A549 (cell line): ENCODE measurements around the gene CALML3. TPM values are rescaled to one million over a fixed set of nuclear protein-coding genes. Genes with fewer than 3 reads are reported as not detected.

Source experiments
- ATAC-seq, 2 experiments: fragments of 200-7000 bp in 1 of 2; fragments of >200 bp in 1 of 2; cut with Nextera tagmentation in 1 of 2; cut with Tn5 transposase in 1 of 2; 3 replicates each; pipeline versions ENCODE4 v1.8.0 to v1.9.1; 2018 to 2020; ENCODE audit warnings: mild to moderate bottlenecking in 1 of 2, moderate library complexity in 1 of 2
- CTCF ChIA-PET: fragments of 300-600 bp; sonication (Branson Sonifier 250); formaldehyde crosslinking; extraction: SDS; loops from one replicate; lab custom pipeline; 2021; ENCODE audit warnings: antibody characterized with exemption, inconsistent platforms; lab: Yijun Ruan, JAX
- POLR2A ChIA-PET: fragments of 350-600 bp; formaldehyde crosslinking; extraction: SDS; loops from one replicate; lab custom pipeline; 2021; ENCODE audit warnings: antibody characterized with exemption, inconsistent platforms; lab: Yijun Ruan, JAX
- DNase-seq, 2 experiments: peaks; one replicate each; pipeline versions ENCODE4 v3.0.0 to v3.0.0-alpha.2; 2011 to 2016; ENCODE audit warnings: low read depth in 1 of 2, low spot score in 1 of 2
- FAIRE-seq: peaks from 2 replicates; lab custom pipeline; 2011; peaks lifted over from hg19 to GRCh38; lab: Jason Lieb, UNC
- H3K27ac ChIP-seq, 2 experiments: fragments of >200 bp; sonication (Bioruptor Twin); formaldehyde crosslinking; 3 replicates each; pipeline ENCODE4 v1.5.1; 2016 to 2017
- H3K4me1 ChIP-seq: fragments of >200 bp; sonication (Bioruptor Twin); formaldehyde crosslinking; 3 replicates; pipeline ENCODE4 v1.6.1; 2016
- H3K4me2 ChIP-seq: fragments of >200 bp; sonication (Bioruptor Twin); formaldehyde crosslinking; 3 replicates; pipeline ENCODE4 v1.6.1; 2016
- H3K4me3 ChIP-seq: fragments of >200 bp; sonication (Bioruptor Twin); formaldehyde crosslinking; 3 replicates; pipeline ENCODE4 v1.5.1; 2016
- H3K9me3 ChIP-seq: fragments of >200 bp; sonication (Bioruptor Twin); formaldehyde crosslinking; 3 replicates; pipeline ENCODE4 v1.6.1; 2016
- ATOH8 ChIP-seq: fragments of 250-450 bp; sonication (Bioruptor Pico); IDR thresholded peaks from 2 replicates; pipeline ENCODE4 v1.5.0; 2020; ENCODE audit warnings: low read depth, mild to moderate bottlenecking, moderate library complexity
- BCL3 ChIP-seq: fragments of >200 bp; sonication (Bioruptor Twin); formaldehyde crosslinking; IDR thresholded peaks from 3 replicates; pipeline ENCODE4 v1.6.1; 2016
- BHLHE40 ChIP-seq: IDR thresholded peaks from 2 replicates; pipeline ENCODE4 v1.6.1; 2012; ENCODE audit warnings: low read depth, low read length, inconsistent platforms
- CBX2 ChIP-seq: fragments of 200-600 bp; sonication (generic); IDR thresholded peaks from 2 replicates; pipeline ENCODE4 v1.6.1; 2016; ENCODE audit warnings: low read depth, mild to moderate bottlenecking, borderline replicate concordance
- CBX8 ChIP-seq: fragments of 200-600 bp; sonication (generic); IDR thresholded peaks from 2 replicates; pipeline ENCODE4 v1.6.1; 2016
- CEBPB ChIP-seq, 2 experiments: fragments of >200 bp in 1 of 2; sonication (Bioruptor Twin) in 1 of 2; formaldehyde crosslinking in 1 of 2; IDR thresholded peaks; 2 replicates each; pipeline ENCODE4 v1.6.1; 2012 to 2016
- CHD2 ChIP-seq: fragments of 150-350 bp; IDR thresholded peaks from 2 replicates; pipeline ENCODE4 v1.6.1; 2014; ENCODE audit warnings: low read length; ENCODE audit not compliant: partially characterized antibody
- E2F6 ChIP-seq: IDR thresholded peaks from 2 replicates; pipeline ENCODE4 v1.6.1; 2012; ENCODE audit warnings: low read depth, borderline replicate concordance
- FOXS1 ChIP-seq: fragments of 250-450 bp; sonication (Bioruptor Pico); IDR thresholded peaks from 2 replicates; pipeline ENCODE4 v1.5.0; 2020; ENCODE audit warnings: mild to moderate bottlenecking, moderate library complexity
- GATA3 ChIP-seq: IDR thresholded peaks from 2 replicates; pipeline ENCODE4 v1.6.1; 2012; ENCODE audit warnings: borderline replicate concordance
- HES2 ChIP-seq: fragments of >200 bp; sonication (Bioruptor Twin); formaldehyde crosslinking; IDR thresholded peaks from 2 replicates; pipeline ENCODE4 v1.6.1; 2016
- HOXB5 ChIP-seq: fragments of 250-450 bp; sonication (Bioruptor Pico); IDR thresholded peaks from 2 replicates; pipeline ENCODE4 v1.5.0; 2020; ENCODE audit warnings: mild to moderate bottlenecking, moderate library complexity
- KDM1A ChIP-seq: fragments of 200-600 bp; sonication (generic); IDR thresholded peaks from 2 replicates; pipeline ENCODE4 v1.6.1; 2016; ENCODE audit warnings: low read depth, mild to moderate bottlenecking
- MAFK ChIP-seq: fragments of 450-650 bp; IDR thresholded peaks from 2 replicates; pipeline ENCODE4 v1.6.1; 2014; ENCODE audit not compliant: partially characterized antibody
- MAZ ChIP-seq: fragments of 150-350 bp; IDR thresholded peaks from 2 replicates; pipeline ENCODE4 v1.6.1; 2014; ENCODE audit warnings: antibody characterized with exemption, low read depth, low read length, borderline replicate concordance
- MYC ChIP-seq: IDR thresholded peaks from 2 replicates; pipeline ENCODE4 v1.6.1; 2012; ENCODE audit warnings: mild to moderate bottlenecking, inconsistent platforms, low read length, improper control_type of control experiment, borderline replicate concordance
- PHF8 ChIP-seq: fragments of 200-600 bp; sonication (generic); IDR thresholded peaks from 2 replicates; pipeline ENCODE4 v1.6.1; 2016; ENCODE audit warnings: low read depth, mild to moderate bottlenecking, antibody characterized with exemption, moderate library complexity, borderline replicate concordance
- REST ChIP-seq: fragments of 200-600 bp; sonication (generic); IDR thresholded peaks from 2 replicates; pipeline ENCODE4 v1.6.1; 2016; ENCODE audit warnings: antibody characterized with exemption, mild to moderate bottlenecking, moderate library complexity
- SREBF2 ChIP-seq: fragments of 450-650 bp; IDR thresholded peaks from 2 replicates; pipeline ENCODE4 v1.6.1; 2014; ENCODE audit warnings: mild to moderate bottlenecking, moderate library complexity
- ZSCAN20 ChIP-seq: fragments of 250-450 bp; sonication (Bioruptor Pico); IDR thresholded peaks from 2 replicates; pipeline ENCODE4 v1.8.0; 2022; ENCODE audit warnings: mild to moderate bottlenecking, moderate library complexity
- WGBS: methylation state at CpG from one replicate; pipeline ENCODE4 v1.1.6; 2017; ENCODE audit errors: missing lambda C conversion rate; 5-methylcytosine and 5-hydroxymethylcytosine counted together
- polyA plus RNA-seq, 4 experiments: library from polyadenylated mRNA; depleted of rRNA in 3 of 4; stranded (reverse); fragments of >200 nt; fragmentation: RNase III in 1 of 4; extraction: RNeasy Plus Mini Kit Qiagen cat#74134 plus additional on column Dnase treatment in 1 of 4; gene quantifications; 2 replicates in 3 of 4; 3 replicates in 1 of 4; pipeline ENCODE4 v1.2.3, GENCODE V29; 2011 to 2017

The CALML3 gene
- polyA plus RNA-seq, 2 of the 4 experiments (the other 2 are of a cell fraction), result not detected

GRCh38 chr10:5555881-5556280, 31.1 kb downstream of the CALML3 start (continued):
- no peak for TF ChIP-seq E2F6

GRCh38 chr10:5556576-5556975, 31.8 kb downstream of the CALML3 start:
- Histone ChIP-seq H3K27ac (peak overlapping the region in 1 of 2 experiments; percentile 78; a peak in 2 of 6 replicates), H3K4me1 (peaks cover 32% of the 10 kb centered on the region), H3K4me2 (no peak overlapping the region), H3K9me3 (no peaks in the 10 kb centered on the region), H3K4me3 (no peak overlapping the region)
- 84% methylated on average over 11 of the region's 11 CpGs for WGBS
- FAIRE-seq (no peak), DNase-seq (no peak), ATAC-seq (no peak)
- ChIA-PET CTCF (interaction anchor here (1.3 to 6.6 kb wide), 2 partner anchors 9 to 66 kb away, joined by 3 to 37 read pairs; no protein-coding TSS in a partner anchor), POLR2A (no interaction called here)
- TF ChIP-seq GATA3 (no peak), CBX2 (no peak), BHLHE40 (no peak), PHF8 (no peak), MYC (no peak), MAZ (no peak), MAFK (no peak), HES2 (no peak), KDM1A (no peak), FOXS1 (no peak), REST (no peak), CHD2 (no peak), ATOH8 (CRISPR knock-in tag) (no peak), CBX8 (no peak), CEBPB (IDR thresholded peaks at IDR 0.05) (no peak), ZSCAN20 (CRISPR knock-in tag) (no peak), HOXB5 (CRISPR knock-in tag) (no peak), BCL3 (no peak), SREBF2 (no peak)
